Natural killer cell treated with Interleukin-12 subunit alpha and Interleukin-12 subunit beta and Interleukin-15 and Interleukin-18, amount 100 ng/mL, for 72 hours (primary cell): ENCODE measurements around the gene GLRB. TPM values are rescaled to one million over a fixed set of nuclear protein-coding genes. Genes with fewer than 3 reads are reported as not detected.

ENCODE experiments used
- ATAC-seq, 2 donors: fragments of 150-1000 bp; cut with Tn5 transposase in 1 of 2; sonication (Bioruptor Pico), chemical (Tn5 transposase) in 1 of 2; 2 replicates each; pipeline ENCODE4 v1.10.0; 2021
- DNase-seq: peaks from one replicate; pipeline ENCODE4 v3.0.0; 2022; ENCODE audit warnings: low spot score
- H3K27ac Mint-ChIP-seq, 2 donors: 1 replicate in 1 of 2; 2 replicates in 1 of 2; pipeline ENCODE4 v1.8.0; 2022; ENCODE audit warnings: mixed read lengths in 2 of 2, mild to moderate bottlenecking in 1 of 2, moderate library complexity in 1 of 2
- H3K27me3 Mint-ChIP-seq, 2 donors: 1 replicate in 1 of 2; 2 replicates in 1 of 2; pipeline ENCODE4 v1.8.0; 2022; ENCODE audit warnings: mixed read lengths in 2 of 2
- H3K36me3 Mint-ChIP-seq: one replicate; pipeline ENCODE4 v1.8.0; 2022; ENCODE audit warnings: mixed read lengths
- H3K4me1 Mint-ChIP-seq, 2 donors: 1 replicate in 1 of 2; 2 replicates in 1 of 2; pipeline ENCODE4 v1.8.0; 2022; ENCODE audit warnings: low read depth in 2 of 2, mixed read lengths in 2 of 2, mild to moderate bottlenecking in 1 of 2
- H3K4me3 Mint-ChIP-seq: one replicate; pipeline ENCODE4 v1.8.0; 2022; ENCODE audit warnings: mixed read lengths
- H3K9me3 Mint-ChIP-seq: 2 replicates; pipeline ENCODE4 v1.8.0; 2022; ENCODE audit warnings: mixed read lengths
- total RNA-seq, 2 donors: library from RNA; stranded (reverse); gene quantifications; one replicate each; pipeline ENCODE4 v1.2.3, GENCODE V29; 2022

Gene GLRB
- total RNA-seq, 2 donors from 2014 or later = not detected

DNA sequence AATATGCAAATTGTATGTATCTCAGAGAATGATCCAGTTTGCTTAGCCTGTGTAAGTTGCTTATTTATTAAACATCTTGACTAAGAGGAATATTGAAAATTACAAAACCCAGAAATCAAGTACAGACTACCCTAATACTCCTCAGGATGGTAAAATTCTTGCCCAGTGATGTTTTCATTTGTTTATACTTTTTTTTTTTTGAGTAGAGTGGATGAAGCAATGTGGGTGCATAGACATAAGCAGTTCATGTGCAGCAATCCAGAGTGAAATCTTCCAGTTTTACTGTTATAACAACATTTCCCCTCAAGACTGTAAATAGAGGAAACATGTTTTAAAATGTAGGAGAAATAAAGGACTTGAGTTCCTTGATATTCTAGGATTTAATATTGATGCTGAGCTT, 4.7 kb downstream of the GLRB start:
- Mint-ChIP-seq H3K4me3 (no peak overlapping the region), H3K27me3 (peaks cover 2 to 5% of the 10 kb centered on the region in 2 donors), H3K4me1 (no peaks in the 10 kb centered on the region), H3K36me3 (no peaks in the 10 kb centered on the region), H3K27ac (no peak overlapping the region), H3K9me3 (peaks cover 3% of the 10 kb centered on the region)
- no peak for DNase-seq
- no peak for ATAC-seq

DNA sequence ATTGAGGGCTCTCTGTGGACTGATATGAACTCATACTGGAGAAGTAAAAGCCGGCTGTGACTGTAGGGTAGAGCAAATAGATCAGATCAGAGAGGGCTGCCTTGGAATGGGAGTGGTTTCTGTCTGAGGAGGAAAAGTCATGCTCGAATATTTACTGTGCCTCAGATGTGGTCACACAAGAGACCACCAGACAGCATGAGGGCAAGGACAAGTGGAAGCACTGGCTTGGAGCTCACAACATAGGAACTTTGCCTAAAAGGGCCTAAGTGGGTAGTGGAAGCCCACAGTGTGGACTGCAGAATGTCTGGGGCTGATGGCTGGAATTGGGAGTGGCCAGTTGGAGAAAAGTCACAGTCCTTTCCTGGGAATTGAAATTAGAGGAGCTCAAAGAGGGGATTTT, 19.8 kb downstream of the GLRB start:
- Mint-ChIP-seq H3K4me3 (no peak overlapping the region), H3K27me3 (no peaks in the 10 kb centered on the region), H3K4me1 (no peaks in the 10 kb centered on the region), H3K27ac (no peak overlapping the region), H3K36me3 (no peaks in the 10 kb centered on the region), H3K9me3 (peaks cover 4% of the 10 kb centered on the region)
- DNase-seq = no peak
- ATAC-seq = no peak

GRCh38 chr4:157096439-157096838, 20.5 kb downstream of the GLRB start:
- Mint-ChIP-seq H3K36me3 (no peaks in the 10 kb centered on the region), H3K4me3 (no peak overlapping the region), H3K4me1 (no peaks in the 10 kb centered on the region), H3K27me3 (no peaks in the 10 kb centered on the region), H3K27ac (no peak overlapping the region), H3K9me3 (peaks cover 4% of the 10 kb centered on the region)
- ATAC-seq (no peak), DNase-seq (no peak)

- Mint-ChIP-seq H3K9me3 (peaks cover 3% of the 10 kb centered on the region), H3K4me1 (no peaks in the 10 kb centered on the region), H3K4me3 (no peak overlapping the region), H3K27ac (no peak overlapping the region), H3K36me3 (no peaks in the 10 kb centered on the region), H3K27me3 (no peaks in the 10 kb centered on the region)
- DNase-seq = no peak
- no peak for ATAC-seq
Measured at GRCh38 chr4:157099506-157099905, 23.6 kb downstream of the GLRB start.

DNA sequence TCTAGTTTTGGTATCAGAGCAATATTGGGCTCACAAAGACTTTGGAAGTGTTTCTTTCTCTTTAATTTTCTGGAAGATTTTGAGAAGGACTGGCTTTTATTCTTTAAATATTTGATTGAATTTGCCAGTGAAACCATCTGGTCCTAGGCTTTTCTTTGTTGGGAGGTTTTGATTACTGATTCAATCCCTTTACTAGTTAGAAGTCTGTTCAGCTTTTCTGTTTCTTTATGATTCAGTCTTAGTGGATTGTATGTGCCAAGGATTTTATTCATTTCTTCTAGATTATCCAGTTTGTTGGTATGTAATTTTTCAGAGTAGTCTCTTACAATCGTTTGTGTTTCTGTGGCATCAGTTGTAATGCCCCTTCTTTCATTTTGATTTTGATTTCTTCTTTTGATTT, 28.6 kb downstream of the GLRB start:
- ATAC-seq = no peak
- H3K4me3 Mint-ChIP-seq = no peak overlapping the region
- no peaks in the 10 kb centered on the region for H3K4me1 Mint-ChIP-seq
- H3K27ac Mint-ChIP-seq = no peak overlapping the region
- no peaks in the 10 kb centered on the region for H3K36me3 Mint-ChIP-seq
- DNase-seq = no peak
- H3K27me3 Mint-ChIP-seq = no peaks in the 10 kb centered on the region
- H3K9me3 Mint-ChIP-seq = peaks cover 6% of the 10 kb centered on the region

- H3K4me3 Mint-ChIP-seq = no peak overlapping the region
- peaks cover 4% of the 10 kb centered on the region for H3K36me3 Mint-ChIP-seq
- peaks cover 3% of the 10 kb centered on the region for H3K9me3 Mint-ChIP-seq
- no peaks in the 10 kb centered on the region for H3K4me1 Mint-ChIP-seq
- H3K27me3 Mint-ChIP-seq = no peaks in the 10 kb centered on the region
- no peak overlapping the region for H3K27ac Mint-ChIP-seq
- ATAC-seq = no peak
- DNase-seq = no peak
Measured at GRCh38 chr4:157114671-157115070, 38.7 kb downstream of the GLRB start.

- Mint-ChIP-seq H3K9me3 (peaks cover 3% of the 10 kb centered on the region), H3K27me3 (no peaks in the 10 kb centered on the region), H3K36me3 (peaks cover 4% of the 10 kb centered on the region), H3K4me3 (no peak overlapping the region), H3K27ac (no peak overlapping the region), H3K4me1 (no peaks in the 10 kb centered on the region)
- DNase-seq (no peak), ATAC-seq (no peak)
Measured at GRCh38 chr4:157115613-157116335, 39.8 kb downstream of the GLRB start.

DNA sequence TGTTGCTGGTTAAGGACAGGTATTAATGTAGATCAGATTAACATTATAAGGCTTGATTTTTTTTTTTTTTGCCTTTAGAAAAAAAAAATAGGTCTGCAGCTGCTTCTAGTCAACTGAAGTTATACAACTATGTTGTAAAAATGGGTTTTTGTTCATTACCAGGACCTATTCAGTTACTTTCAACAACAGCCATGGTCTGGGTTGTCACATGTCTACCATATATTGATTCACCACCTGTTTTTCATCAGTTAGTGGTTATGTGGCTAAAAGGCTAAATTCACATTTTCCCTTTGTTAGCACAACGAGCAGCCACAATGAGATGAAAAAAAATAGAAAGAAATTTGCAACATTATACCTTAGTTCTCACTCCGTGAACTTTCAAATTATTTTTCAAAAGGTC, 45.5 kb downstream of the GLRB start:
- Mint-ChIP-seq H3K27ac (no peak overlapping the region), H3K27me3 (no peaks in the 10 kb centered on the region), H3K4me3 (no peak overlapping the region), H3K36me3 (no peaks in the 10 kb centered on the region), H3K9me3 (peaks cover 3% of the 10 kb centered on the region), H3K4me1 (no peaks in the 10 kb centered on the region)
- ATAC-seq = no peak
- DNase-seq = no peak

DNA sequence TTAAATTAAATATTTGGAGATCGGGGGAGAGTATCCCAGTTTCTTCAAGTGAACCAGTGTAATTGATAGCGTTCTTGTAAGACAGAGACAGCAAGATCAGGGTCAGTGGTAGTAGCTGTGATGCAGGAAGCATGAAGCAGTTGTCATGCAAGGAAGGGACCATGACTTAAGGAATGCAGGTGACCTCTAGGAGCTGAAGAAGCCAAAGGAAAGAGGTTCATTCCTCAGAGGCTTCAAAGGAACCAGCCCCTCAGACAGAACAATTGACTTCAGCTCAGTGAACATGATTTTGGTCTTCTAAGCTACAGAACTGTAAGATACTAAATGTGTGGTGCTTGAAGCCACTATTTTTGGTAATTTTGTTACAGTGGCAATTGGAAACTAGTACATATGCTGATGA, 51.6 kb downstream of the GLRB start:
- Mint-ChIP-seq H3K9me3 (peaks cover 8% of the 10 kb centered on the region), H3K27me3 (no peaks in the 10 kb centered on the region), H3K4me1 (no peaks in the 10 kb centered on the region), H3K4me3 (no peak overlapping the region), H3K27ac (no peak overlapping the region), H3K36me3 (no peaks in the 10 kb centered on the region)
- ATAC-seq = no peak
- no peak for DNase-seq

GRCh38 chr4:157128395-157128794, 52.4 kb downstream of the GLRB start:
- H3K27ac Mint-ChIP-seq = no peak overlapping the region
- H3K9me3 Mint-ChIP-seq = peaks cover 8% of the 10 kb centered on the region
- no peak overlapping the region for H3K4me3 Mint-ChIP-seq
- no peaks in the 10 kb centered on the region for H3K4me1 Mint-ChIP-seq
- ATAC-seq = no peak
- no peaks in the 10 kb centered on the region for H3K27me3 Mint-ChIP-seq
- no peaks in the 10 kb centered on the region for H3K36me3 Mint-ChIP-seq
- no peak for DNase-seq

GRCh38 chr4:157141976-157142375, 66.0 kb downstream of the GLRB start:
- Mint-ChIP-seq H3K4me3 (no peak overlapping the region), H3K27ac (no peak overlapping the region), H3K27me3 (no peaks in the 10 kb centered on the region), H3K4me1 (no peaks in the 10 kb centered on the region), H3K9me3 (peaks cover 6% of the 10 kb centered on the region), H3K36me3 (peaks cover 3% of the 10 kb centered on the region)
- DNase-seq = no peak
- no peak for ATAC-seq

DNA sequence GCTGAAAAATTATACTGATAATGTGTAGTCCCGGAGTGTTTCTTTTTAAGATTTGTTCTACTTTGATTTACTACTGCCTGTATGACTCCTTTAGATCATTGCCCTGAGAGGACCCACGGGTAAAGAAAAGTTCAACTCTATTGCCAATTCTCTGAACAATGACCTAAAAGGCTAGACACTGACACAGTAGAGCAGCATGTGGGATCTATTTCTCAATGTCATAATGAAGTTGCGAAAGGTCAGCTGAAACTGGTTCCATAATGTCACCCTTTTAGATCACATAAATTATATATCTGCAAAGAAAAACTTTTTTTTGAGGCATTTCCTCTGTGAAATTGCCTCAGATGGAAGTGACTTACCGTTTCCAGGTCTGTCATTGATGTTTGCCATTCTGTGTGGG, 67.4 kb downstream of the GLRB start:
- peaks cover 9% of the 10 kb centered on the region for H3K9me3 Mint-ChIP-seq
- H3K4me1 Mint-ChIP-seq = no peaks in the 10 kb centered on the region
- ATAC-seq (no peak), DNase-seq (no peak)
- H3K36me3 Mint-ChIP-seq = peaks cover 6% of the 10 kb centered on the region
- no peak overlapping the region for H3K27ac Mint-ChIP-seq
- no peaks in the 10 kb centered on the region for H3K27me3 Mint-ChIP-seq
- no peak overlapping the region for H3K4me3 Mint-ChIP-seq

DNA sequence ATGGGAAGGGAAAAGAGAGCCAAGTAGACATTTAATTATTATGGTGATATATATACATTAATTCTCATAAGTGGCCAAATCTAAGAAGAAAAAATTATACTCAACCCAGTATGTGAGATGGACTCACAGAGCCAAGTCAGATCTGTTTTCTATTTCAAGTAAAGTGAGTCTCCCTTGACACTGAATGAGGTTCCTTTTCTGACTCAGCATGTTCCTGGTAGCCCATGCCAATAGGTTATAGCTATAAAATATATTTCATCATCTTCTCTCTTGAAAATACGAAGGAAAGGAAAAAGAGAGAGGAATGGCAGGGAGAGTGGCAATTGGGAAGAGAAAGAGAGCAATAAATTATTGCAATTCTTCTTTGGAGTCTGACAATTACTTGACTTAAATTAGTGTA, 75.8 kb downstream of the GLRB start:
- Mint-ChIP-seq H3K36me3 (peaks cover 18% of the 10 kb centered on the region), H3K27me3 (no peaks in the 10 kb centered on the region), H3K27ac (no peak overlapping the region), H3K9me3 (peaks cover 19% of the 10 kb centered on the region), H3K4me3 (no peak overlapping the region), H3K4me1 (no peaks in the 10 kb centered on the region)
- ATAC-seq = no peak
- no peak for DNase-seq

- peaks cover 5% of the 10 kb centered on the region for H3K36me3 Mint-ChIP-seq
Measured at GRCh38 chr4:157165935-157166610, 90.1 kb downstream of the GLRB start.

GRCh38 chr4:157170321-157170720, 94.4 kb downstream of the GLRB start:
- H3K4me3 Mint-ChIP-seq = no peak overlapping the region
- H3K27ac Mint-ChIP-seq = no peak overlapping the region
- no peaks in the 10 kb centered on the region for H3K36me3 Mint-ChIP-seq
- DNase-seq (no peak), ATAC-seq (no peak)
- no peaks in the 10 kb centered on the region for H3K4me1 Mint-ChIP-seq
- peaks cover 3% of the 10 kb centered on the region for H3K9me3 Mint-ChIP-seq
- H3K27me3 Mint-ChIP-seq = no peaks in the 10 kb centered on the region

More at GRCh38 chr4:157165935-157166610, 90.1 kb downstream of the GLRB start:
- no peaks in the 10 kb centered on the region for H3K4me1 Mint-ChIP-seq
- ATAC-seq = no peak
- H3K4me3 Mint-ChIP-seq = no peak overlapping the region
- no peaks in the 10 kb centered on the region for H3K27me3 Mint-ChIP-seq
- no peak for DNase-seq
- H3K9me3 Mint-ChIP-seq = peaks cover 13% of the 10 kb centered on the region
- no peak overlapping the region for H3K27ac Mint-ChIP-seq
